Measurements from ENCODE around the gene TFAP2C. TPM values are rescaled to one million over a fixed set of nuclear protein-coding genes. Genes with fewer than 3 reads are reported as not detected.
"Not testable (repeated sequence)": the region's sequence is repeated elsewhere in the genome, so short reads cannot be mapped to it uniquely, and the experiment has no call there.

The TFAP2C gene
- polyA plus RNA-seq, 1 donor, result 0.06 TPM

DNA sequence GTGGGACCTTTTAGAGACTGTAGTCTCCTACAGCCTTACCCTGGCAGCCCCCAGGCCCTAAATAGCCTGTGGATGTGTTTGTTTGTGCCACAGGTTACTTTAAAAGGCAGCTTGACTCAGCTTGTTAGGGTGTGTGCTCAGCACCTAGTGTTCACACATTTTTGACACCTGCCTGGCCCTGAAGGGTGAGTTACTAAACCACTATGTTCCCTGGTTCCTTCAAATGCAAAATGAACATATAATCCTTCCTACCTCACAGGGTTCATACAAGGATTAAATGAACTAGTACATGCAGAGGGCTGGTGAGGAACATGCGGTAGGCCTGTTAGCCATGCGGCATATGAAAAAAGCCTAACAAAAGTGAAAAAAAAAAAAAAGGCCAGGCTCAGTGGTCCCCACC, 14.9 kb upstream of the TFAP2C start:
- Histone ChIP-seq H3K4me1 (ENCODE audit: control insufficient read depth, insufficient read depth, low read length) (no peaks in the 10 kb centered on the region), H3K27ac (ENCODE audit: low read length) (no peak overlapping the region), H3K9me3 (ENCODE audit: control insufficient read depth, low read depth, low read length) (no peaks in the 10 kb centered on the region), H3K36me3 (ENCODE audit: control insufficient read depth, insufficient read depth, low read length) (no peaks in the 10 kb centered on the region), H3K4me3 (ENCODE audit: low read length) (no peak overlapping the region), H3K27me3 (ENCODE audit: control insufficient read depth, insufficient read depth, low read length) (no peaks in the 10 kb centered on the region)
- DNase-seq, result no peak
- WGBS (ENCODE audit: insufficient coverage, low lambda C conversion rate), result no CpG with 5 or more reads among the region's 2 CpGs

DNA sequence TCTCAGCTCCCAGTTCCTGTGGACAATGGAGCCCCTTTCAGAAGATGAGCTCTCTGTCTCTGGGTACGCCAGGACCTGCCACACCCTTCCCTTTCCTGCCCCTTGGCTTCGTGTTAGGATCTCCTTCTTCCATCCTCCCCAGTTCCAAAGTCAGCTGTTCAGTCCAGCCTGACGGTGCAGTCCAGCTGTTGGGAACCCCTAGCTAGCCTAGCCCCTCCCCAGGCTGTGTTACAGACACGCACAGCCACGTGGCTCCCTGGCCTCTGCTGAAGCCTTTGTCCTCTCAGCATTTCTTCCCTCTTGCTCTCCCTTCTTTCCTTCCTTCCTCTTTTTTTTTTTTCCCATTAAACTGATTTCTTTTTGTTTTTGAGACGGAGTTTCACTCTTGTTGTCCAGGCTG, 12.4 kb upstream of the TFAP2C start:
- DNase-seq, result no peak
- 65% methylated on average over 2 of the region's 6 CpGs for WGBS (ENCODE audit: insufficient coverage, low lambda C conversion rate)
- H3K27ac ChIP-seq (ENCODE audit: low read length), result no peak overlapping the region
- H3K27me3 ChIP-seq (ENCODE audit: control insufficient read depth, insufficient read depth, low read length), result no peaks in the 10 kb centered on the region
- no peak overlapping the region for H3K4me3 ChIP-seq (ENCODE audit: low read length)
- no peaks in the 10 kb centered on the region for H3K4me1 ChIP-seq (ENCODE audit: control insufficient read depth, insufficient read depth, low read length)
- no peaks in the 10 kb centered on the region for H3K9me3 ChIP-seq (ENCODE audit: control insufficient read depth, low read depth, low read length)
- no peaks in the 10 kb centered on the region for H3K36me3 ChIP-seq (ENCODE audit: control insufficient read depth, insufficient read depth, low read length)

GRCh38 chr20:56617489-56617888, 11.6 kb upstream of the TFAP2C start:
- peaks cover 3% of the 10 kb centered on the region for H3K27me3 ChIP-seq (ENCODE audit: control insufficient read depth, insufficient read depth, low read length)
- no peak for DNase-seq
- 80% methylated on average over 2 of the region's 4 CpGs for WGBS (ENCODE audit: insufficient coverage, low lambda C conversion rate)
- no peaks in the 10 kb centered on the region for H3K36me3 ChIP-seq (ENCODE audit: control insufficient read depth, insufficient read depth, low read length)
- no peaks in the 10 kb centered on the region for H3K4me1 ChIP-seq (ENCODE audit: control insufficient read depth, insufficient read depth, low read length)
- no peak overlapping the region for H3K27ac ChIP-seq (ENCODE audit: low read length)
- no peak overlapping the region for H3K4me3 ChIP-seq (ENCODE audit: low read length)
- no peaks in the 10 kb centered on the region for H3K9me3 ChIP-seq (ENCODE audit: control insufficient read depth, low read depth, low read length)

GRCh38 chr20:56621730-56622129, 7.4 kb upstream of the TFAP2C start:
- no CpG with 5 or more reads among the region's 2 CpGs for WGBS (ENCODE audit: insufficient coverage, low lambda C conversion rate)
- H3K27ac ChIP-seq (ENCODE audit: low read length), result no peak overlapping the region
- DNase-seq, result no peak
- H3K4me1 ChIP-seq (ENCODE audit: control insufficient read depth, insufficient read depth, low read length), result no peaks in the 10 kb centered on the region
- no peak overlapping the region for H3K4me3 ChIP-seq (ENCODE audit: low read length)
- peaks cover 40% of the 10 kb centered on the region for H3K27me3 ChIP-seq (ENCODE audit: control insufficient read depth, insufficient read depth, low read length)
- peaks cover 5% of the 10 kb centered on the region for H3K9me3 ChIP-seq (ENCODE audit: control insufficient read depth, low read depth, low read length)
- H3K36me3 ChIP-seq (ENCODE audit: control insufficient read depth, insufficient read depth, low read length), result no peaks in the 10 kb centered on the region

DNA sequence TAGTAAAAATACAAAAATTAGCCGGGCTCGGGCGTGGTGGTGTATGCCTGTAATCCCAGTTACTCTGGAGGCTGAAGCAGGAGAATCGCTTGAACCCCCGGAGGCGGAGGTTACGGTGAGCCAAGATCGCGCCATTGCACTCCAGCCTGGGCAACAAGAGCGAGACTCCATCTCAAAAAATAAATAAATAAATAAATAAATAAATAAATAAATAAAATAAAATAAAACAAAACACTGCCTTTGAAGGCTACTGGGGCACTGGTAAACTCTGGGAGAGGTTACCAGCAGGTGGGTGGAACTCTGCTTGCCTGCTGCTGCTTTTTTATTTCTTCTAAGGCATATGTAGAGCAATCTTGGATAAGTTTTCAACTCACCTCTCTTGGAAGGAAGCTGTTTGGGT, 5.2 kb upstream of the TFAP2C start:
- DNase-seq; H3K4me1 ChIP-seq (ENCODE audit: control insufficient read depth, insufficient read depth, low read length); H3K9me3 ChIP-seq (ENCODE audit: control insufficient read depth, low read depth, low read length); H3K36me3 ChIP-seq (ENCODE audit: control insufficient read depth, insufficient read depth, low read length); H3K27ac ChIP-seq (ENCODE audit: low read length); H3K4me3 ChIP-seq (ENCODE audit: low read length): not testable (repeated sequence)
- WGBS (ENCODE audit: insufficient coverage, low lambda C conversion rate), result no CpG with 5 or more reads among the region's 10 CpGs
- peaks cover 62% of the 10 kb centered on the region for H3K27me3 ChIP-seq (ENCODE audit: control insufficient read depth, insufficient read depth, low read length)

DNA sequence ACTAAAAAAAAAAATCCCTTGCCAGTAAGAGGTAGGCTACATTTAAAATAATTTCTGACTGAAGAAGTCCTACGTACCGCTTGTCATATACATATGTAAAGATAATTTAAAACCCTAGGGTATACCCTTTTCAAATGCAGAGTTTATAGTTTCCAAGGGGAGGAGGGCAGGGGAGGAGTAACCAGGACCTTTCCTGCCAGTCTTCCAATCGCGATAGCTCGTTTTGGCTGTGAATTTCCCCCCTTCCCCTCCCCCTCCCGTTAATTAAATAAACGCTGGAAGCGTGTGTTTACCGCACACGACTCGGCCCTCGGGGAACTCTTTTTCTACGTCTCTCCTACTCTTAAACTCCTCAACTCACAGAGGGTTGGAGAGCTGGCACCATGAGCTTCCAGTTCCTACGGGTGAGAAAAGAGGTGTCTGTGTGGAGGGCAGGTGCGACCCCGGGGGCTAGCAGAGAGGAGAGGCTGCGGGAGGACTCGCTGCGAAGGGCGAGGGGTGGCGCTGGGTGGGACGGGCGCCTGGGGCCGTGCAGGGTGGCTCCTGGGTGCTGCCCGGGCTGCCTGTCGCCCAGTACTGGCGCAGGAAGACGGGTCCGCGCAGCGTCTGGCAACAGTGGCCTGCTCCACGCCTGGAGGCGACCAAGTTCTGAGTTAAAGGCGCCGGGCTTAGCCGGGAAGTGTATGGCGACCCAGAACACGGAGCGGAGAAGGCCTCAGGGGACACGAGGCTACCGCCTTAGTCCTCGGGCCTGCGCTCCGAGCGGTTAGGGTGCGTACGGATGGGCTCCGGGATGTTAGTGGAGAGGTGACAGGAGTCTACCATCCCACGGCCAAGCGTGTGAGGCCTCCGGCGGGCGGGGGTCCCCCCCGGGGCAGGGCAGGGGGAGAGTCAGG, 4.1 kb upstream of the TFAP2C start:
- no peak overlapping the region for H3K4me3 ChIP-seq (ENCODE audit: low read length)
- H3K36me3 ChIP-seq (ENCODE audit: control insufficient read depth, insufficient read depth, low read length), result no peaks in the 10 kb centered on the region
- peaks cover 73% of the 10 kb centered on the region for H3K27me3 ChIP-seq (ENCODE audit: control insufficient read depth, insufficient read depth, low read length)
- no peak overlapping the region for H3K27ac ChIP-seq (ENCODE audit: low read length)
- no CpG with 5 or more reads among the region's 54 CpGs for WGBS (ENCODE audit: insufficient coverage, low lambda C conversion rate)
- H3K9me3 ChIP-seq (ENCODE audit: control insufficient read depth, low read depth, low read length), result peaks cover 5% of the 10 kb centered on the region
- no peak for DNase-seq
- peaks cover 8% of the 10 kb centered on the region for H3K4me1 ChIP-seq (ENCODE audit: control insufficient read depth, insufficient read depth, low read length)

DNA sequence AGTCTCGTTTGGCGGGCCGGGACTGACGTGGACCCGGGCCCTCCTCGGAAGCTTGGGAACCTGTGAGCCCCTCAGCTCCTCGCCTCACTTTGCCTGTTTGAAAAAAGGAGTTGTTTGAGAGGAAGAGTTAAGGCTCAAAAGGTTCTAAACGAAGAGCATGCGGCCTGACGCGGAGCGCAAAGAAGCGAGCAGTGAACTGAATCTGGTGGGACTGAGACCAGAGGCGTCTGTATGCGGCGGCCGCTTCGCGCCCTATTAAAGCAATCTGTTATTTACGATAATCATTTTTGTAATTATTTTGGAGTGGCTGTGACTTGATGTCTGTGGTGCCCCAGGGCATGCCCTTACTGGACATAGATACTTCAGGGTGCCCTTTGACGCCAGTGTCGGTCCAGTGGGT, 3.3 kb upstream of the TFAP2C start:
- Histone ChIP-seq H3K4me1 (ENCODE audit: control insufficient read depth, insufficient read depth, low read length) (peaks cover 10% of the 10 kb centered on the region), H3K27me3 (ENCODE audit: control insufficient read depth, insufficient read depth, low read length) (peaks cover 81% of the 10 kb centered on the region), H3K4me3 (ENCODE audit: low read length) (no peak overlapping the region), H3K36me3 (ENCODE audit: control insufficient read depth, insufficient read depth, low read length) (no peaks in the 10 kb centered on the region), H3K27ac (ENCODE audit: low read length) (no peak overlapping the region), H3K9me3 (ENCODE audit: control insufficient read depth, low read depth, low read length) (peaks cover 11% of the 10 kb centered on the region)
- WGBS (ENCODE audit: insufficient coverage, low lambda C conversion rate), result no CpG with 5 or more reads among the region's 22 CpGs
- no peak for DNase-seq

GRCh38 chr20:56626367-56627121, 2.6 kb upstream of the TFAP2C start:
- Histone ChIP-seq H3K27me3 (ENCODE audit: control insufficient read depth, insufficient read depth, low read length) (peaks cover 88% of the 10 kb centered on the region), H3K36me3 (ENCODE audit: control insufficient read depth, insufficient read depth, low read length) (no peaks in the 10 kb centered on the region), H3K27ac (ENCODE audit: low read length) (no peak overlapping the region), H3K9me3 (ENCODE audit: control insufficient read depth, low read depth, low read length) (peaks cover 15% of the 10 kb centered on the region), H3K4me1 (ENCODE audit: control insufficient read depth, insufficient read depth, low read length) (peaks cover 10% of the 10 kb centered on the region), H3K4me3 (ENCODE audit: low read length) (no peak overlapping the region)
- no peak for DNase-seq
- WGBS (ENCODE audit: insufficient coverage, low lambda C conversion rate), result no CpG with 5 or more reads among the region's 60 CpGs

DNA sequence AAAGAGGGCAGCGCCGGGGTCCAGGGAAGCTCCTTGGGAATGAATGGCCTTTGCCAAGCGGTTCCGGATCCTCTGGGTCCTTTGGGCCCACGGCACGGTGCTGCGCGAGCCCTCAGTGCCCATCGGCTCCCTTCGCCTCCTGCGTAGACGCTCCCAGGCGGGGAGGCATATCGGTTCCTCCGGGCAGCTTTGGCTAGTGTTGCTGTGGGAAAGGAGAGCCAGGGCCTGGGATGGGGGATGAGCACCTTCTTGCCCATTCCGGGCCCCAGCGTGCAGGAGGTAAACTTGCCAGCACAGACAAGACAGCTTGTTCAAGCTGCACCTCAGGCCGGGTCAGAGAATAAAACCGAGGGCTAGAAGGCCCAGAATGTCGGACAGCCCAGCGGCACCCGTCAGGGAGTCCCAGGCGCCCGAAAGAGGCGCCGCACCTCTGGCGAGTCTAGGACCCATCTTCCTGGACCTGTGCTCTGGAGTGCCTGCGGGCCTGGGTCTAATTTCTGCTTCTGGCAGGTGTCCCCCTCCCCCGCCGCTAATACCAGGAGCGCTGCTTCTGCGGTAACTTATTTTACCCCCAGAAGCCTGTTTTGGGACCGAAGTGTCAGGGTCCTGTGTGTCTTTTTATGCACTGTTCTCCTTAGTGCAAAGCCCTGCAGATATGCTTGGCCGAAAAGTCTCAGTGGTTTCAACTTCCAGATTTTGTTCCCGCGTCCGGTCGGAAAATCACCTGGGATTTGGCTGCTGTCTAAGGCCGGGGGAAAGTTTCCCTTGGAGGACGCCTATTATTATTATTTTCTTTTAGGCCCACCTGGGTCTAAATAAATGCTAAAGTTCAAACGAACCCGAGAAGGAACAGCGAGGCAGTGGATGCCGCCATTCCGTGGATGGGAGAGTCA, 1.7 kb upstream of the TFAP2C start:
- Histone ChIP-seq H3K27me3 (ENCODE audit: control insufficient read depth, insufficient read depth, low read length) (peaks cover 94% of the 10 kb centered on the region), H3K4me1 (ENCODE audit: control insufficient read depth, insufficient read depth, low read length) (peaks cover 10% of the 10 kb centered on the region), H3K36me3 (ENCODE audit: control insufficient read depth, insufficient read depth, low read length) (no peaks in the 10 kb centered on the region), H3K4me3 (ENCODE audit: low read length) (no peak overlapping the region), H3K27ac (ENCODE audit: low read length) (no peak overlapping the region), H3K9me3 (ENCODE audit: control insufficient read depth, low read depth, low read length) (peaks cover 15% of the 10 kb centered on the region)
- no peak for DNase-seq
- no CpG with 5 or more reads among the region's 45 CpGs for WGBS (ENCODE audit: insufficient coverage, low lambda C conversion rate)

Data from large intestine (tissue), 3 donors.